ENCODE results near the gene BPTF.

BPTF gene

DNA sequence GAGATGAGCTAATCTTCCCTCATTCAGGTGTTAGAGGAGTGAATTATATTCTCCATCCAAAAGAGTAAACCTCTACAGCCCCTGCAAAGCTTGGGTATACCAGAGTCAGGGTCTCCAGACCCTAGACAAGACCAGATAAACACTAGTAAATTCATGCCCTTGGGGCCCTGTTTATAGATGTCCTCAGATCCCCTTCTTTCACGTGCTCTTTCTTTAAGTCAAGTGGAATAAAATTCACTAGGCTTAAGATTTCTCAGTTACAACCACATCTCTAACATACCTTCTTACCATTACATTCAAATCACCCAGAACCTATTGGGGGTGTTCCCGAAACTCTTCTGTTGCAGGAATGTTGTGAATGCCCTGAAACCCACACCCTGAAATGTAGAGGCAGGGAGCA is 173.2 kb downstream of the BPTF start:
- Histone ChIP-seq H2AFZ (ENCODE audit: low read depth, low read length, severe bottlenecking) (no peak overlapping the region), H3K9me3 (ENCODE audit: insufficient read depth, low read length) (no peaks in the 10 kb centered on the region), H3F3A (ENCODE audit: insufficient read depth) (peaks cover 8% of the 10 kb centered on the region), H3K27me3 (ENCODE audit: low read length) (no peaks in the 10 kb centered on the region), H3K9me2 (replicated peaks; ENCODE audit: insufficient read depth, low read length) (no peaks in the 10 kb centered on the region), H3K4me3 (ENCODE audit: insufficient read depth, low read length, poor library complexity, severe bottlenecking) (no peak overlapping the region), H3K36me3 (ENCODE audit: low read length) (no peaks in the 10 kb centered on the region), H3K4me2 (ENCODE audit: low read depth, low read length, poor library complexity, severe bottlenecking) (no peak overlapping the region), H3K9ac (ENCODE audit: low read length) (no peak overlapping the region), H4K20me1 (ENCODE audit: low read depth, low read length) (no peaks in the 10 kb centered on the region), H3K79me2 (ENCODE audit: insufficient read depth, low read length) (no peaks in the 10 kb centered on the region), H3K27ac (ENCODE audit: low read depth, low read length) (no peak overlapping the region)
- TF ChIP-seq, protein P1, sequence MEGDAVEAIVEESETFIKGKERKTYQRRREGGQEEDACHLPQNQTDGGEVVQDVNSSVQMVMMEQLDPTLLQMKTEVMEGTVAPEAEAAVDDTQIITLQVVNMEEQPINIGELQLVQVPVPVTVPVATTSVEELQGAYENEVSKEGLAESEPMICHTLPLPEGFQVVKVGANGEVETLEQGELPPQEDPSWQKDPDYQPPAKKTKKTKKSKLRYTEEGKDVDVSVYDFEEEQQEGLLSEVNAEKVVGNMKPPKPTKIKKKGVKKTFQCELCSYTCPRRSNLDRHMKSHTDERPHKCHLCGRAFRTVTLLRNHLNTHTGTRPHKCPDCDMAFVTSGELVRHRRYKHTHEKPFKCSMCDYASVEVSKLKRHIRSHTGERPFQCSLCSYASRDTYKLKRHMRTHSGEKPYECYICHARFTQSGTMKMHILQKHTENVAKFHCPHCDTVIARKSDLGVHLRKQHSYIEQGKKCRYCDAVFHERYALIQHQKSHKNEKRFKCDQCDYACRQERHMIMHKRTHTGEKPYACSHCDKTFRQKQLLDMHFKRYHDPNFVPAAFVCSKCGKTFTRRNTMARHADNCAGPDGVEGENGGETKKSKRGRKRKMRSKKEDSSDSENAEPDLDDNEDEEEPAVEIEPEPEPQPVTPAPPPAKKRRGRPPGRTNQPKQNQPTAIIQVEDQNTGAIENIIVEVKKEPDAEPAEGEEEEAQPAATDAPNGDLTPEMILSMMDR (IDR thresholded peaks at IDR 0.05; ENCODE audit: insufficient read depth, low read length, poor library complexity, severe bottlenecking): no peak
- no peak for TF ChIP-seq EZH2phosphoT487 (conservative IDR thresholded peaks at IDR 0.05; ENCODE audit: low read length)

DNA sequence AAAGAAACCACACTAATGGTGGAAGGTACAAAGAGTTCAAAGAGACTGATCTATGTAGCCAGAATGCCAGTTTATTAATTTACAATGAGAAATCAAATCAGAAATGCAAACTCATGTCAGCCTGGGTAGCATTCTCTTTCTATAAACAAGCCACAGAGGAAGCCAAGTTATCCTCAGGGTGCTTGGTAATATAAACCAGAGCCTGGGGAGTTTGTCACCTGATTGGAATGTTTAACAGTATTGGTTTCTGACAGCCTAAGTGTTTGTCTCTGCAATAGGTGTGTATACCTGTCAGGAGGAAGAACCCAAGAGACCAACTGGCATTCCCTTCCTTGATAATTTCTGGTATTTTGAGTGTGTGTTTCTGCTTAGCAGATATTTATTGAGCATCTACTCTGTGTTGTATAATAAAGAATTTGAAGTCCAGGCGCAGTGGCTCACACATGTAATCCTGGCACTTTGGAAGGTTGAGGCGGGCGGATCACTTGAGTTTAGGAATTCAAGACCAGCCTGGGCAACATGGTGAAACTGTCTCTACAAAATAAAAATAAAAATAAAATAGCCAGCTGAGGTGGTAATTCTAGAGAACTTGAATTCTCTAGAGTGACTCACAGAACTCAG is 174.1 kb downstream of the BPTF start:
- no peaks in the 10 kb centered on the region for H3K27me3 ChIP-seq (ENCODE audit: low read length)
- no peaks in the 10 kb centered on the region for H3K36me3 ChIP-seq (ENCODE audit: low read length)
- peaks cover 8% of the 10 kb centered on the region for H3F3A ChIP-seq (ENCODE audit: insufficient read depth)
- no peak overlapping the region for H2AFZ ChIP-seq (ENCODE audit: low read depth, low read length, severe bottlenecking)
- H3K9me2 ChIP-seq (replicated peaks; ENCODE audit: insufficient read depth, low read length): no peaks in the 10 kb centered on the region
- H3K4me2 ChIP-seq (ENCODE audit: low read depth, low read length, poor library complexity, severe bottlenecking): no peak overlapping the region
- TF ChIP-seq, protein P1 (IDR thresholded peaks at IDR 0.05; ENCODE audit: insufficient read depth, low read length, poor library complexity, severe bottlenecking): no peak
- no peak for TF ChIP-seq EZH2phosphoT487 (conservative IDR thresholded peaks at IDR 0.05; ENCODE audit: low read length)
- H3K9ac ChIP-seq (ENCODE audit: low read length): no peak overlapping the region
- H3K27ac ChIP-seq (ENCODE audit: low read depth, low read length): no peak overlapping the region
- no peaks in the 10 kb centered on the region for H3K79me2 ChIP-seq (ENCODE audit: insufficient read depth, low read length)
- H4K20me1 ChIP-seq (ENCODE audit: low read depth, low read length): no peaks in the 10 kb centered on the region
- no peaks in the 10 kb centered on the region for H3K9me3 ChIP-seq (ENCODE audit: insufficient read depth, low read length)
- H3K4me3 ChIP-seq (ENCODE audit: insufficient read depth, low read length, poor library complexity, severe bottlenecking): no peak overlapping the region

DNA sequence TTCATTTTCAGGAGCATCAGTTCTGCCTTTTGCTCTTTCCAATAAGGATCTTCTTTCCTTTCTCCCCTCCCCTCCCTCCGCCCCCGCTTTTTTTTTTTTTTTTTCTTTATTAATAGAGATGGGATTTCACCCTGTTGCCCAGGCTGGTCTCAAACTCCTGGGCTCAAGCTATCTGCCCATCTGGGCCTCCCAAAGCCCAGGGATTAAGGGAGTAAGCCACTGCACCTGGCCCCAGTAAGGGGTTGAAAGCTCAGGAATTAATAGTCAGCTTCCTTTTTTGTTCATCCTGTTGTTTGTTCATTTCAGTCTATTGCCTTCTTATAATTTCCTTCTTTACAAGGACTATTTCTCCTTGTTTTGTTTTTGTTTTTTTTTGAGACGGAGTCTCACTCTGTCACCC is 178.9 kb downstream of the BPTF start:
- H3K27me3 ChIP-seq (ENCODE audit: low read length): no peaks in the 10 kb centered on the region
- H3K36me3 ChIP-seq (ENCODE audit: low read length): no peaks in the 10 kb centered on the region
- no peaks in the 10 kb centered on the region for H4K20me1 ChIP-seq (ENCODE audit: low read depth, low read length)
- no peak overlapping the region for H3K27ac ChIP-seq (ENCODE audit: low read depth, low read length)
- TF ChIP-seq EZH2phosphoT487 (conservative IDR thresholded peaks at IDR 0.05; ENCODE audit: low read length): no peak
- TF ChIP-seq, protein P1 (IDR thresholded peaks at IDR 0.05; ENCODE audit: insufficient read depth, low read length, poor library complexity, severe bottlenecking): no peak
- H2AFZ ChIP-seq (ENCODE audit: low read depth, low read length, severe bottlenecking): no peak overlapping the region
- no peaks in the 10 kb centered on the region for H3K9me3 ChIP-seq (ENCODE audit: insufficient read depth, low read length)
- no peak overlapping the region for H3K4me3 ChIP-seq (ENCODE audit: insufficient read depth, low read length, poor library complexity, severe bottlenecking)
- H3F3A ChIP-seq (ENCODE audit: insufficient read depth): no peaks in the 10 kb centered on the region
- H3K9ac ChIP-seq (ENCODE audit: low read length): no peak overlapping the region
- H3K9me2 ChIP-seq (replicated peaks; ENCODE audit: insufficient read depth, low read length): no peaks in the 10 kb centered on the region
- no peak overlapping the region for H3K4me2 ChIP-seq (ENCODE audit: low read depth, low read length, poor library complexity, severe bottlenecking)
- H3K79me2 ChIP-seq (ENCODE audit: insufficient read depth, low read length): no peaks in the 10 kb centered on the region

All from SU-DHL-6 (cell line).